HEK293 (cell line): Measurements from ENCODE around the gene ZNF692.

ENCODE experiments used
- ZNF660 ChIP-seq: fragments of 450-650 bp; IDR thresholded peaks from 2 replicates; pipeline ENCODE4 v1.5.1; 2018; ENCODE audit warnings: missing biosample characterization, mild to moderate bottlenecking, missing genetic modification characterization
- ZNF791 ChIP-seq: fragments of 450-650 bp; formaldehyde crosslinking; IDR thresholded peaks from 2 replicates; pipeline ENCODE4 v1.5.1; 2016; ENCODE audit warnings: missing biosample characterization, missing genetic modification characterization
- TF ChIP-seq, protein P1 (sequence below): fragments of 450-650 bp; formaldehyde crosslinking; IDR thresholded peaks from 2 replicates; pipeline ENCODE4 v1.5.1; 2016; ENCODE audit warnings: missing biosample characterization, missing genetic modification characterization

DNA sequence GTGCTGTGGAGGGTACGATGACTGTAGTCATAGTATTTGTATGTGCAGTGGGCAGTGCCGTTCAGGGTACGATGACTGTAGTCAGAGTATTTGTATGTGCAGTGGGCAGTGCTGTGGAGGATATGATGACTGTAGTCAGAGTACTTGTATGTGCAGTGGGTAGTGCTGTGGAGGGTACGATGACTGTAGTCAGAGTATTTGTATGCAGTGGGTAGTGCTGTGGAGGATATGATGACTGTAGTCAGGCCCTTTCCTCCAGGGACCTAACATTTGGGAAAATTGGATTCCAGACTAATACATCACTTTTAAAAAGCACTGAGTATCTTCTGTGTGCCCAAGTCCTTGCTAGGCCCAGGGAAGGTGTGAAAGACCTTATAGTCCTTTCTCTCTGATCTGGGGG, 17.9 kb downstream of the ZNF692 start:
- TF ChIP-seq ZNF791 (tag by site-specific recombination): no peak
- TF ChIP-seq, protein P1, sequence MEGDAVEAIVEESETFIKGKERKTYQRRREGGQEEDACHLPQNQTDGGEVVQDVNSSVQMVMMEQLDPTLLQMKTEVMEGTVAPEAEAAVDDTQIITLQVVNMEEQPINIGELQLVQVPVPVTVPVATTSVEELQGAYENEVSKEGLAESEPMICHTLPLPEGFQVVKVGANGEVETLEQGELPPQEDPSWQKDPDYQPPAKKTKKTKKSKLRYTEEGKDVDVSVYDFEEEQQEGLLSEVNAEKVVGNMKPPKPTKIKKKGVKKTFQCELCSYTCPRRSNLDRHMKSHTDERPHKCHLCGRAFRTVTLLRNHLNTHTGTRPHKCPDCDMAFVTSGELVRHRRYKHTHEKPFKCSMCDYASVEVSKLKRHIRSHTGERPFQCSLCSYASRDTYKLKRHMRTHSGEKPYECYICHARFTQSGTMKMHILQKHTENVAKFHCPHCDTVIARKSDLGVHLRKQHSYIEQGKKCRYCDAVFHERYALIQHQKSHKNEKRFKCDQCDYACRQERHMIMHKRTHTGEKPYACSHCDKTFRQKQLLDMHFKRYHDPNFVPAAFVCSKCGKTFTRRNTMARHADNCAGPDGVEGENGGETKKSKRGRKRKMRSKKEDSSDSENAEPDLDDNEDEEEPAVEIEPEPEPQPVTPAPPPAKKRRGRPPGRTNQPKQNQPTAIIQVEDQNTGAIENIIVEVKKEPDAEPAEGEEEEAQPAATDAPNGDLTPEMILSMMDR: no peak
- no peak for TF ChIP-seq ZNF660 (tag by site-specific recombination)
